ENCODE measurements around the gene ARHGEF2.

The ARHGEF2 gene

DNA sequence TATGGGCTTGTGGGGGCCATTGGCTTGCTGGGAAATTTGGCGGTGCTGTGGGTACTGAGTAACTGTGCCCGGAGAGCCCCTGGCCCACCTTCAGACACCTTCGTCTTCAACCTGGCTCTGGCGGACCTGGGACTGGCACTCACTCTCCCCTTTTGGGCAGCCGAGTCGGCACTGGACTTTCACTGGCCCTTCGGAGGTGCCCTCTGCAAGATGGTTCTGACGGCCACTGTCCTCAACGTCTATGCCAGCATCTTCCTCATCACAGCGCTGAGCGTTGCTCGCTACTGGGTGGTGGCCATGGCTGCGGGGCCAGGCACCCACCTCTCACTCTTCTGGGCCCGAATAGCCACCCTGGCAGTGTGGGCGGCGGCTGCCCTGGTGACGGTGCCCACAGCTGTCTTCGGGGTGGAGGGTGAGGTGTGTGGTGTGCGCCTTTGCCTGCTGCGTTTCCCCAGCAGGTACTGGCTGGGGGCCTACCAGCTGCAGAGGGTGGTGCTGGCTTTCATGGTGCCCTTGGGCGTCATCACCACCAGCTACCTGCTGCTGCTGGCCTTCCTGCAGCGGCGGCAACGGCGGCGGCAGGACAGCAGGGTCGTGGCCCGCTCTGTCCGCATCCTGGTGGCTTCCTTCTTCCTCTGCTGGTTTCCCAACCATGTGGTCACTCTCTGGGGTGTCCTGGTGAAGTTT lies 36.4 kb downstream of the ARHGEF2 start:
- POLR2A ChIA-PET = interaction anchor here (1.0 to 1.7 kb wide), 3 partner anchors 22 to 37 kb away, joined by 3 to 6 read pairs (median 3); no protein-coding TSS in a partner anchor
- CTCF ChIA-PET = interaction anchor here (1.0 to 1.7 kb wide), 3 partner anchors 12 to 283 kb away, joined by 3 to 5 read pairs (median 4); no protein-coding TSS in a partner anchor
- no peak overlapping the region for H3K4me3 ChIP-seq (ENCODE audit: low read depth, low read length)
- no peak for DNase-seq (ENCODE audit: low read depth, low spot score)
- TF ChIP-seq, protein P1, sequence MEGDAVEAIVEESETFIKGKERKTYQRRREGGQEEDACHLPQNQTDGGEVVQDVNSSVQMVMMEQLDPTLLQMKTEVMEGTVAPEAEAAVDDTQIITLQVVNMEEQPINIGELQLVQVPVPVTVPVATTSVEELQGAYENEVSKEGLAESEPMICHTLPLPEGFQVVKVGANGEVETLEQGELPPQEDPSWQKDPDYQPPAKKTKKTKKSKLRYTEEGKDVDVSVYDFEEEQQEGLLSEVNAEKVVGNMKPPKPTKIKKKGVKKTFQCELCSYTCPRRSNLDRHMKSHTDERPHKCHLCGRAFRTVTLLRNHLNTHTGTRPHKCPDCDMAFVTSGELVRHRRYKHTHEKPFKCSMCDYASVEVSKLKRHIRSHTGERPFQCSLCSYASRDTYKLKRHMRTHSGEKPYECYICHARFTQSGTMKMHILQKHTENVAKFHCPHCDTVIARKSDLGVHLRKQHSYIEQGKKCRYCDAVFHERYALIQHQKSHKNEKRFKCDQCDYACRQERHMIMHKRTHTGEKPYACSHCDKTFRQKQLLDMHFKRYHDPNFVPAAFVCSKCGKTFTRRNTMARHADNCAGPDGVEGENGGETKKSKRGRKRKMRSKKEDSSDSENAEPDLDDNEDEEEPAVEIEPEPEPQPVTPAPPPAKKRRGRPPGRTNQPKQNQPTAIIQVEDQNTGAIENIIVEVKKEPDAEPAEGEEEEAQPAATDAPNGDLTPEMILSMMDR (IDR thresholded peaks at IDR 0.05; ENCODE audit: insufficient read depth, low read length, missing control alignments) = no peak

DNA sequence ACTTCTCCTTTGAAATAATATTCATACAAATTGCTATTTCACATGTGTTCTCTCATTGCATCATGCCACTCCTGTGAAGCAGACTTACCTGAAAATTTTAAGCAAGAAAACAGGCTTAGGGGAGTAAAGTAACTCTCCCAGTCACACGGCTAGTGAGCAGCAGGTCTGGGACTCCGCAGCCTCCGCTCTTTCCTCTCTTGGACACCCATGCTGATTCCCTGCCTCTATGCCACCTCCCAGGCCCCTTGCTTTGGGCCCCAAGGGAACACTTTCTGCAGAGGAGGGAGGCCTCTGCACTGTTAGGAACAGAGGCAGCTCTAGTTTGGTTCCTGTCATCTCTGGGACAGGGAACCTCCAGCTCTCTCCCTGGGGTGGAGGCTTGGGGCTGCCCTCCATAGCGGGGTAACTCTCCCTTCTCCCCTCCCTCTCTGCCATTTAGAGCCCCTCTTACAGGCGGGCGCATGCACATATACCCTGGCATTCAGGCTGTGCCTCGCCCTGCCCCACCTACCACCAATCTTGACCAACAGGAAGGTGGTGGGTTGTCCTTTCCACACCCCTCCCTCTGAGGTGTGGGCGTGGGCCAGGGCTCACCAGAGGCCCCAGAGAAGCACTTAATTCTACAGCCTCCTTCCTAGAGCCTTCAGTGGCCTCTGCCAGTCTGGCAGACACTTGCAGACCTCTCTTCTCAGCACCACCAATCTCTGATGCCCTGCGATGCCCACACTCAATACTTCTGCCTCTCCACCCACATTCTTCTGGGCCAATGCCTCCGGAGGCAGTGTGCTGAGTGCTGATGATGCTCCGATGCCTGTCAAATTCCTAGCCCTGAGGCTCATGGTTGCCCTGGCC lies 37.1 kb downstream of the ARHGEF2 start, which contains the start of gene RXFP4:
TSS of gene RXFP4 (plus strand) at position 646 of the 852 bp plus-strand sequence. CDS start at position 718, 72 bp downstream.
- DNase-seq (ENCODE audit: low read depth, low spot score) = no peak
- ChIA-PET POLR2A (interaction anchor here (0.9 to 1.6 kb wide), 4 partner anchors 10 to 42 kb away, joined by 3 to 5 read pairs (median 4); no protein-coding TSS in a partner anchor), CTCF (interaction anchor here (1.0 to 1.7 kb wide), 3 partner anchors 43 to 60 kb away, joined by 3 to 21 read pairs (median 8); no protein-coding TSS in a partner anchor)
- TF ChIP-seq, protein P1 (IDR thresholded peaks at IDR 0.05; ENCODE audit: insufficient read depth, low read length, missing control alignments) = no peak
- no peak within 1 kb of the TSS for H3K4me3 ChIP-seq (ENCODE audit: low read depth, low read length)

DNA sequence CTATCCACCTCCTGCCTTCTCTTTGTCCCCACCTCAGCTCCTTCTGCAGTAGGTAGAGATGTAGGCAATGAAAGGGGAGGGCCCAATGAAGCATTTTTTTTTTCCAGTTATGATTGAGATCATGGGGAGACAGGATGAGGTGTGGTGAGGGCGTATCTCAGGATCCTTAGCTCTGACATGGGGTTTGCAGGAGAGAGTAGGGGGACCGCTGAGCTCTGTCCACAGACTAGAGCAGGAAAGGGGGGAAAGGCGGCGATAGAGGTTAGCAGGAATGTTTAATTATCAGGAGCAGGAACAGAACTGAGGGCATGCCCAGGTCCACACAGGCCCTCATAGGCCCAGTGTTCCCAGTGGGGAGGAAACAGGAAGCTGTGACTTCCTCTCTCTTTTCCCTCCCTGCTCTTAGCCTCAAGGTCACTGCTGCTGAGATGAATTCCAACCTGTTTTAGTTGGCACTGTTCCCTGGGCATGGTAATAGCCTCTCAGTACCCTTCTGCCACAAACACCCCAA lies 37.8 kb downstream of the ARHGEF2 start:
- no peak for DNase-seq (ENCODE audit: low read depth, low spot score)
- H3K4me3 ChIP-seq (ENCODE audit: low read depth, low read length) = no peak overlapping the region
- ChIA-PET POLR2A (interaction anchor here (0.5 to 1.6 kb wide), 5 partner anchors 10 to 100 kb away, joined by 3 to 5 read pairs (median 3); no protein-coding TSS in a partner anchor), CTCF (interaction anchor here (1.0 to 1.7 kb wide), 3 partner anchors 44 to 60 kb away, joined by 3 to 21 read pairs (median 8); no protein-coding TSS in a partner anchor)
- TF ChIP-seq, protein P1 (IDR thresholded peaks at IDR 0.05; ENCODE audit: insufficient read depth, low read length, missing control alignments) = no peak

DNA sequence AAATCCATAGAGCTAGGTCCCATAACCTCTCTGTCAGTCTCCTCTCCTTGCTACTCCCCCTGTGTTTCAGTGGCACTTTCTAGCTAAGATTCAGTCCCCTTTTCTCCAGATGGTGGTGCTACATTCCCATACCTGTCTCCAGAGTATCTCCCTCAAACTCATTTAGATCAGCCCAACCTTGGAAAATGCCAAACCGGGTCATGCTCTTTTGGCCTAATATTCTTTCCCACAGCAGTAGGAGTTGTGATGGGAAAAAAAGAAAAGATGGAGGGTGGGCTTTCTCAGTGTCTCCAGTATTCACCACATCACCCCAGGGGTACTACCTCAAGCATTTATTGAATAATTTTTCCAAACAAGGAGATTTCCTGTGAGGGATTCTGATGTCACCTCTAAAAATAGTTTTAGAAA lies 40.1 kb downstream of the ARHGEF2 start:
- DNase-seq (ENCODE audit: low read depth, low spot score) = no peak

DNA sequence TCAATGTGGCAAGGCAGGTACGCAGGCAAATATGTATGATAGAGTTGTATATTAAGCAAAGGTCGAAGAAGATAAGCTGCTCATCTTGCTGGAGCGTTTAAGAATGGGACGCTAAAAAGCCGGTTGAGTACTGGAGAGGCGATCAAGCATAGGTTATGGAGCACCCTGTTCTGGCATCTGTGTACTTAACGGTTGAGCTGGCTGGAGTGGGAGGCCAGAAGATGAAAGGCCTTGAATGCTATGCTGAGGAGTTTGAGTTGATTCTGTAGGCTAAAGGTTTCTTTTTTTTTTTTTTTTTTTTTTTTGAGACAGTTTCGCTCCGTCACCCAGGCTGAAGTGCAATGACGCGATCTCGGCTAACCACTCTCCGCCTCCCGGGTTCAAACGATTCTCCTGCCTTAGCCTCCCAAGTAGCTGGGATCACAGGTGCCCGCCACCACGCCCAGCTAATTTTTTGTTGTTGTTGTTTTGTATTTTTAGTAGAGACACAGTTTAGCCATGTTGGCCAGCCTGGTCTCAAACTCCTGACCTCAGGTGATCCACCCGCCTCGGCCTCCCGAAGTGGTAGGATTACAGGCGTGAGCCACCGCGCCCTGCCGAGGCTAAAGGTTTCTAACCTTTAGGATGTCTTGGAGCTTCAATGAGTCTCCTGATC lies 43.3 kb downstream of the ARHGEF2 start:
- CTCF ChIA-PET = interaction anchor here (1.2 to 4.2 kb wide), 5 partner anchors 14 to 131 kb away, joined by 3 to 60 read pairs (median 4); no protein-coding TSS in a partner anchor
- DNase-seq (ENCODE audit: low read depth, low spot score) = no peak
- TF ChIP-seq, protein P1 (IDR thresholded peaks at IDR 0.05; ENCODE audit: insufficient read depth, low read length, missing control alignments) = no peak
- H3K4me3 ChIP-seq (ENCODE audit: low read depth, low read length) = peak overlapping the region; percentile 90
- POLR2A ChIA-PET = interaction anchor here (0.8 to 1.4 kb wide), 4 partner anchors 8 to 42 kb away, joined by 3 to 5 read pairs (median 4); no protein-coding TSS in a partner anchor

More for the DNA sequence above, 40.1 kb downstream of the ARHGEF2 start:
- no peak overlapping the region for H3K4me3 ChIP-seq (ENCODE audit: low read depth, low read length)
- POLR2A ChIA-PET = interaction anchor here (0.7 to 1.7 kb wide), 5 partner anchors 18 to 52 kb away, joined by 3 to 6 read pairs (median 3); partner anchors contain the start of gene ARHGEF2
- CTCF ChIA-PET = interaction anchor here (0.6 to 3.5 kb wide), 21 partner anchors 8 to 158 kb away, joined by 3 to 102 read pairs (median 4); partner anchors contain the start of gene MEX3A
- TF ChIP-seq, protein P1 (IDR thresholded peaks at IDR 0.05; ENCODE audit: insufficient read depth, low read length, missing control alignments) = peak; percentile 66
